K562 (cell line): ENCODE data around the gene NEXN. TPM values are rescaled to one million over a fixed set of nuclear protein-coding genes. Genes with fewer than 3 reads are reported as not detected.

Experiments
- ATAC-seq: fragments of 200-7000 bp; cut with Tn5 transposase; 3 replicates; pipeline ENCODE4 v1.9.1; 2020; ENCODE audit warnings: moderate library complexity
- BruUV-seq: library from RNA; stranded (reverse); fragments of 400-500 nt; replicated peaks from 2 replicates; lab custom pipeline; 2021; lab: Mats Ljungman, UMichigan
- CTCF ChIA-PET: fragments of 300-600 bp; formaldehyde crosslinking; extraction: SDS; loops from one replicate; lab custom pipeline; 2021; ENCODE audit warnings: low intra/inter-chr PET ratio; lab: Yijun Ruan, JAX
- POLR2A ChIA-PET: fragments of 300-600, 350-650 bp; sonication (Branson Sonifier 250); formaldehyde crosslinking; extraction: SDS; loops from one replicate; lab custom pipeline; 2021; ENCODE audit warnings: antibody characterized with exemption, inconsistent platforms; lab: Yijun Ruan, JAX
- DNase-seq, 4 experiments: peaks; one replicate each; pipeline versions ENCODE4 v3.0.0 to v3.0.0-alpha.2; 2011 to 2018; ENCODE audit warnings: low spot score in 3 of 4, mixed read lengths in 3 of 4; ENCODE audit errors: extremely low read depth in 1 of 4
- FAIRE-seq: peaks from 2 replicates; lab custom pipeline; 2011; peaks lifted over from hg19 to GRCh38; lab: Jason Lieb, UNC
- H2AFZ ChIP-seq: 2 replicates; pipeline ENCODE4 v1.6.0; 2011; ENCODE audit warnings: low read depth, low read length, control low read depth, inconsistent platforms
- H3K27ac ChIP-seq: fragments of 200-600 bp; 3 replicates; pipeline ENCODE4 v1.8.0; 2011; ENCODE audit warnings: low read depth, mild to moderate bottlenecking, control low read depth, inconsistent platforms, low read length, moderate library complexity, mixed read lengths; ENCODE audit errors: extremely low read depth
- H3K27me3 ChIP-seq, 2 experiments: fragments of 300-600 bp in 1 of 2; 2 replicates in 1 of 2; 3 replicates in 1 of 2; pipeline versions ENCODE4 v1.6.0 to v1.8.0; 2011; ENCODE audit warnings: inconsistent platforms in 2 of 2, low read length in 2 of 2, mild to moderate bottlenecking in 1 of 2, mixed read lengths in 1 of 2, moderate library complexity in 1 of 2; ENCODE audit not compliant: control insufficient read depth in 2 of 2, insufficient read depth in 2 of 2
- H3K36me3 ChIP-seq: fragments of 300-600 bp; 3 replicates; pipeline ENCODE4 v1.8.0; 2011; ENCODE audit warnings: mild to moderate bottlenecking, low read length, inconsistent platforms; ENCODE audit not compliant: control insufficient read depth, insufficient read depth
- H3K4me1 ChIP-seq, 2 experiments: fragments of 200-600 bp in 1 of 2; replicated peaks in 1 of 2; 2 replicates in 1 of 2; 3 replicates in 1 of 2; pipeline versions ENCODE4 v1.5.1 to v1.8.0; 2011; ENCODE audit warnings: inconsistent platforms in 2 of 2, low read length in 2 of 2, mild to moderate bottlenecking in 1 of 2, mixed read lengths in 1 of 2, moderate library complexity in 1 of 2; ENCODE audit not compliant: control insufficient read depth in 2 of 2, insufficient read depth in 2 of 2
- H3K4me2 ChIP-seq: 2 replicates; pipeline ENCODE4 v1.6.1; 2011; ENCODE audit warnings: low read length, control low read depth, inconsistent platforms, mixed read lengths; ENCODE audit not compliant: insufficient read depth
- H3K4me3 ChIP-seq: fragments of 200-600 bp; sonication (generic), shearing (Covaris generic); 2 replicates; pipeline ENCODE4 v1.5.1; 2016; ENCODE audit warnings: control low read depth, inconsistent platforms
- H3K79me2 ChIP-seq: fragments of 200-600 bp; 3 replicates; pipeline ENCODE4 v1.8.0; 2011; ENCODE audit warnings: low read length, inconsistent platforms; ENCODE audit not compliant: control insufficient read depth, insufficient read depth
- H3K9ac ChIP-seq, 2 experiments: 2 replicates each; pipeline versions ENCODE4 v1.6.0 to v1.6.1; 2011; ENCODE audit warnings: low read depth in 2 of 2, low read length in 2 of 2, control low read depth in 1 of 2, inconsistent platforms in 1 of 2, mild to moderate bottlenecking in 1 of 2, mixed read lengths in 1 of 2; ENCODE audit not compliant: insufficient read depth in 1 of 2
- H3K9me1 ChIP-seq: one replicate; pipeline ENCODE4 v1.6.0; 2011; ENCODE audit warnings: inconsistent platforms, mild to moderate bottlenecking, low read length, moderate library complexity; ENCODE audit not compliant: control insufficient read depth, insufficient read depth
- H3K9me3 ChIP-seq: replicated peaks from 2 replicates; pipeline ENCODE4 v1.5.1; 2011; ENCODE audit warnings: low read depth, low read length, inconsistent platforms; ENCODE audit not compliant: control insufficient read depth, insufficient read depth
- H4K20me1 ChIP-seq: replicated peaks from 2 replicates; pipeline ENCODE4 v1.6.1; 2011; ENCODE audit warnings: low read length, inconsistent platforms, mixed read lengths; ENCODE audit not compliant: control insufficient read depth, insufficient read depth
- MCM5 ChIP-seq: fragments of 450-650 bp; IDR thresholded peaks from 2 replicates; pipeline ENCODE4 v1.6.1; 2016; ENCODE audit warnings: low read depth
- MYNN ChIP-seq, 2 experiments: sonication (generic); formaldehyde crosslinking in 1 of 2; IDR thresholded peaks; 2 replicates each; pipeline versions ENCODE4 v1.5.0 to v1.6.1; 2016 to 2020; ENCODE audit warnings: antibody characterized with exemption in 1 of 2, missing genetic modification reagents in 1 of 2
- NCOA1 ChIP-seq: fragments of 450-650 bp; IDR thresholded peaks from 2 replicates; pipeline ENCODE4 v1.6.1; 2016; ENCODE audit warnings: low read depth
- NR2C1 ChIP-seq, 2 experiments: fragments of 450-650 bp; IDR thresholded peaks; 2 replicates each; pipeline ENCODE4 v1.6.1; 2017; ENCODE audit warnings: mild to moderate bottlenecking in 2 of 2, antibody characterized with exemption in 1 of 2, inconsistent platforms in 1 of 2, missing compliant biosample characterization in 1 of 2, missing genetic modification characterization in 1 of 2
- OTX1 ChIP-seq: fragments of 450-650 bp; formaldehyde crosslinking; IDR thresholded peaks from 2 replicates; pipeline ENCODE4 v1.4.0; 2022; ENCODE audit warnings: mild to moderate bottlenecking
- TGIF2 ChIP-seq: sonication (generic); formaldehyde crosslinking; IDR thresholded peaks from 2 replicates; pipeline ENCODE4 v1.8.1; 2022; ENCODE audit warnings: mild to moderate bottlenecking, missing genetic modification reagents, moderate library complexity
- ZC3H8 ChIP-seq: fragments of 450-650 bp; IDR thresholded peaks from 2 replicates; pipeline ENCODE4 v1.6.1; 2017
- ZEB2 ChIP-seq: fragments of 450-650 bp; IDR thresholded peaks from 2 replicates; pipeline ENCODE4 v1.6.1; 2016
- ZFX ChIP-seq: sonication (generic); formaldehyde crosslinking; IDR thresholded peaks from 2 replicates; pipeline ENCODE4 v1.8.0; 2022; ENCODE audit warnings: mild to moderate bottlenecking, missing genetic modification reagents, moderate library complexity
- ZNF384 ChIP-seq: IDR thresholded peaks from 2 replicates; pipeline ENCODE4 v1.6.1; 2012; ENCODE audit warnings: low read depth, low read length, improper control_type of control experiment
- in situ Hi-C: fragments of 300-500 bp; cut with MboI; formaldehyde crosslinking; loops from 4 replicates; pipeline ENCODE4 v1.15.0; 2018; ENCODE audit warnings: inconsistent platforms, mixed read lengths
- intact Hi-C: fragments of 100-400 bp; cut with micrococcal nuclease; formaldehyde crosslinking; loops from 2 replicates; pipeline ENCODE4 v1.14.2; 2022
- polyA plus RNA-seq, 8 experiments: library from polyadenylated mRNA; depleted of rRNA in 4 of 8; stranded (reverse) in 5 of 8; unstranded in 3 of 8; fragments of >200 nt; fragmentation: Nextera tagmentation in 2 of 8; fragmentation: Illumina TruSeq in 1 of 8; extraction: Ambion mirVana in 2 of 8; extraction: Trizol in 1 of 8; gene quantifications; 2 replicates each; pipeline versions ENCODE4 v1.2.1 to v1.2.3, GENCODE V29; 2011 to 2014; ENCODE audit warnings: inconsistent platforms in 1 of 8, missing spikeins in 1 of 8
- total RNA-seq, 7 experiments: library from RNA; depleted of rRNA in 6 of 7; stranded (reverse); fragments of >200 nt in 6 of 7; fragmentation: Illumina TruSeq in 2 of 7; extraction: Trizol in 2 of 7; gene quantifications; 2 replicates each; pipeline versions ENCODE4 v1.2.1 to v1.2.3, GENCODE V29; 2011 to 2021; ENCODE audit warnings: low replicate concordance in 1 of 7
- TF ChIP-seq, protein P1 (sequence below): fragments of 250-450 bp; sonication (Bioruptor Pico); IDR thresholded peaks from 2 replicates; pipeline ENCODE4 v1.4.0; 2020; ENCODE audit warnings: mild to moderate bottlenecking, moderate library complexity, borderline replicate concordance
- TF ChIP-seq, protein P2 (sequence below), 3 experiments: fragments of 200-800 bp in 1 of 3; sonication (Bioruptor generic) in 1 of 3; sonication (generic) in 1 of 3; formaldehyde crosslinking in 1 of 3; IDR thresholded peaks; 2 replicates each; pipeline versions ENCODE4 v1.6.1 to v1.8.0; 2016 to 2022; ENCODE audit warnings: mild to moderate bottlenecking in 2 of 3, missing compliant biosample characterization in 2 of 3, missing genetic modification characterization in 2 of 3, missing genetic modification reagents in 1 of 3
- TF ChIP-seq, protein P3 (sequence below): fragments of 450-650 bp; formaldehyde crosslinking; IDR thresholded peaks from 2 replicates; pipeline ENCODE4 v1.4.0; 2022; ENCODE audit warnings: missing genetic modification characterization

The NEXN gene
- total and polyA plus RNA-seq, 9 of the 15 experiments (the other 6 are each of a cell fraction or from before 2014, with no cell fraction given), result 0.18 to 1.8 (median 0.76) TPM

DNA sequence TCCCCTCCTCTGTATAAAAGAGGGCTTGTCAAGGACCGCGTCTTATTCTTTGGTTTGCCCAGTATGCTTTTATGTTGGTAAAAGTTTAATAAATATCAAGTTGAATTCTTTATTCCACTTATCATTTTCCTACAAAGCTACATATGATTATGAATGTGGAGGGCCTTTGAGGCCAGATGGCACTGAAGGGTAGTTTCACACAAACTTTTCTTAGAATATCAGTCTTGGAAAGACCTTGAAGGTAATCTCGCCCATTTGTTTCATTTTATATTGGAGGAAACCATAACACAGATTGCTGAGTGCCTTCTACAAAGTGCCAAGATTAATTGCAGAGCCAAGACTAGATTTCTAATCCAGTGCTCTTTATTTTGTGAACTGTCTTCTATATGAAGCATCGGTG lies 96.2 kb downstream of the NEXN start (continued):
- no peak for TF ChIP-seq ZNF384
- TF ChIP-seq ZEB2, result no peak
- no peak for TF ChIP-seq OTX1 (CRISPR knock-in tag)
- no peak for TF ChIP-seq ZFX (CRISPR knock-in tag)
- TF ChIP-seq ZC3H8, result no peak
- TF ChIP-seq, protein P1, sequence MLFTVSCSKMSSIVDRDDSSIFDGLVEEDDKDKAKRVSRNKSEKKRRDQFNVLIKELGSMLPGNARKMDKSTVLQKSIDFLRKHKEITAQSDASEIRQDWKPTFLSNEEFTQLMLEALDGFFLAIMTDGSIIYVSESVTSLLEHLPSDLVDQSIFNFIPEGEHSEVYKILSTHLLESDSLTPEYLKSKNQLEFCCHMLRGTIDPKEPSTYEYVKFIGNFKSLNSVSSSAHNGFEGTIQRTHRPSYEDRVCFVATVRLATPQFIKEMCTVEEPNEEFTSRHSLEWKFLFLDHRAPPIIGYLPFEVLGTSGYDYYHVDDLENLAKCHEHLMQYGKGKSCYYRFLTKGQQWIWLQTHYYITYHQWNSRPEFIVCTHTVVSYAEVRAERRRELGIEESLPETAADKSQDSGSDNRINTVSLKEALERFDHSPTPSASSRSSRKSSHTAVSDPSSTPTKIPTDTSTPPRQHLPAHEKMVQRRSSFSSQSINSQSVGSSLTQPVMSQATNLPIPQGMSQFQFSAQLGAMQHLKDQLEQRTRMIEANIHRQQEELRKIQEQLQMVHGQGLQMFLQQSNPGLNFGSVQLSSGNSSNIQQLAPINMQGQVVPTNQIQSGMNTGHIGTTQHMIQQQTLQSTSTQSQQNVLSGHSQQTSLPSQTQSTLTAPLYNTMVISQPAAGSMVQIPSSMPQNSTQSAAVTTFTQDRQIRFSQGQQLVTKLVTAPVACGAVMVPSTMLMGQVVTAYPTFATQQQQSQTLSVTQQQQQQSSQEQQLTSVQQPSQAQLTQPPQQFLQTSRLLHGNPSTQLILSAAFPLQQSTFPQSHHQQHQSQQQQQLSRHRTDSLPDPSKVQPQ (CRISPR knock-in tag), result no peak
- TF ChIP-seq MCM5, result no peak

DNA sequence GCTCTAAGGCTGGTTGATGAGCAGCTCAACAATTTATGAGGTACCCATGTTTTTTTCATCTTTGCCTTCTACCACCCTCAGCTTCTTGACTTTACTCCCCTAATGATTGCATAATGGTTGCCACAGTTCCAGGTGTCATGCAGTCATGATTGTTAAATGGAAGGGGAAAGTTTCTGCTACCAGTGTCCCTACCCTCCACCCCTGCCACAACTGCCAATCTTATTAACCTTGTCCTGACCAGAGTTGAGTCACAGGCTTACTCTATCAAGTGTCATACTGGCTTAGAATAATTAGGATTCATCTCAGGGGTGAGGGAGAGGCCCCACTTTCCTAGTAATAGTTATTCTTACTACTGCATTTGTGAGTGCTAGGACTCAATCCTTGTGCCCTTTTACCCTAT lies 98.4 kb downstream of the NEXN start:
- no peak overlapping the region for H2AFZ ChIP-seq
- peak; percentile 29; the same call in 2 of the 3 replicates for ATAC-seq
- peaks cover 31% of the 10 kb centered on the region for H3K36me3 ChIP-seq
- TF ChIP-seq MYNN (IDR thresholded peaks at IDR 0.05) (no peak), MYNN (CRISPR knock-in tag; IDR thresholded peaks at IDR 0.05) (no peak), NCOA1 (no peak), TGIF2 (CRISPR knock-in tag) (no peak), NR2C1 (IDR thresholded peaks at IDR 0.05) (no peak), NR2C1 (tag; IDR thresholded peaks at IDR 0.05) (no peak)
- TF ChIP-seq, protein P2, sequence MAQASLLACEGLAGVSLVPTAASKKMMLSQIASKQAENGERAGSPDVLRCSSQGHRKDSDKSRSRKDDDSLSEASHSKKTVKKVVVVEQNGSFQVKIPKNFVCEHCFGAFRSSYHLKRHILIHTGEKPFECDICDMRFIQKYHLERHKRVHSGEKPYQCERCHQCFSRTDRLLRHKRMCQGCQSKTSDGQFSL (CRISPR knock-in tag; IDR thresholded peaks at IDR 0.05), result no peak
- TF ChIP-seq, protein P2 (tag; IDR thresholded peaks at IDR 0.05), result no peak
- TF ChIP-seq, protein P3, sequence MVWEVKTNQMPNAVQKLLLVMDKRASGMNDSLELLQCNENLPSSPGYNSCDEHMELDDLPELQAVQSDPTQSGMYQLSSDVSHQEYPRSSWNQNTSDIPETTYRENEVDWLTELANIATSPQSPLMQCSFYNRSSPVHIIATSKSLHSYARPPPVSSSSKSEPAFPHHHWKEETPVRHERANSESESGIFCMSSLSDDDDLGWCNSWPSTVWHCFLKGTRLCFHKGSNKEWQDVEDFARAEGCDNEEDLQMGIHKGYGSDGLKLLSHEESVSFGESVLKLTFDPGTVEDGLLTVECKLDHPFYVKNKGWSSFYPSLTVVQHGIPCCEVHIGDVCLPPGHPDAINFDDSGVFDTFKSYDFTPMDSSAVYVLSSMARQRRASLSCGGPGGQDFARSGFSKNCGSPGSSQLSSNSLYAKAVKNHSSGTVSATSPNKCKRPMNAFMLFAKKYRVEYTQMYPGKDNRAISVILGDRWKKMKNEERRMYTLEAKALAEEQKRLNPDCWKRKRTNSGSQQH (CRISPR knock-in tag), result no peak
- TF ChIP-seq, all 486 proteins: peak for 0
- Histone ChIP-seq H3K27me3 (no peaks in the 10 kb centered on the region), H3K9me1 (no peaks in the 10 kb centered on the region), H3K79me2 (peaks cover 78% of the 10 kb centered on the region), H4K20me1 (no peaks in the 10 kb centered on the region; the same call in 1 of the 2 replicates), H3K9me3 (no peaks in the 10 kb centered on the region), H3K4me1 (no peaks in the 10 kb centered on the region; a peak in 2 of 5 replicates), H3K27ac (no peak overlapping the region), H3K9ac (no peak overlapping the region), H3K4me2 (no peak overlapping the region), H3K4me3 (no peak overlapping the region)
- BruUV-seq, result no TSS peak
- FAIRE-seq, result peak; percentile 6
- intact Hi-C loops, result no loop called here
- in situ Hi-C loops, result no loop called here
- no peak for DNase-seq
- CTCF ChIA-PET, result no interaction called here
- POLR2A ChIA-PET, result interaction anchor here (1.6 to 9.1 kb wide), 2 partner anchors 9 to 15 kb away, joined by 5 to 118 read pairs; partner anchors contain the start of gene DNAJB4
